H1 (cell line): ENCODE data around the gene COL1A1. TPM values are rescaled to one million over a fixed set of nuclear protein-coding genes. Genes with fewer than 3 reads are reported as not detected.

ENCODE experiments used
- CTCF ChIA-PET: fragments of 300-600 bp; sonication (Branson Sonifier 250); formaldehyde crosslinking; loops from one replicate; lab custom pipeline; 2021; ENCODE audit not compliant: partially characterized antibody; lab: Charles Lee
- POLR2A ChIA-PET: fragments of 300-600 bp; sonication (Branson Sonifier 250); formaldehyde crosslinking; loops from one replicate; lab custom pipeline; 2021; ENCODE audit warnings: inconsistent platforms; ENCODE audit not compliant: partially characterized antibody; lab: Charles Lee
- DNase-seq, 2 experiments: peaks; one replicate each; pipeline versions ENCODE4 v3.0.0 to v3.0.0-alpha.2; 2010 to 2022; ENCODE audit warnings: low spot score in 2 of 2, low read depth in 1 of 2, mixed read lengths in 1 of 2
- FAIRE-seq: peaks from 2 replicates; lab custom pipeline; 2011; peaks lifted over from hg19 to GRCh38; lab: Jason Lieb, UNC
- H2AFZ ChIP-seq: 2 replicates; pipeline ENCODE4 v1.8.1; 2012; ENCODE audit warnings: low read length, inconsistent platforms
- H2AK5ac ChIP-seq: 2 replicates; pipeline ENCODE4 v1.6.1; 2013; ENCODE audit warnings: low read depth, low read length
- H2BK120ac ChIP-seq: replicated peaks from 2 replicates; pipeline ENCODE3; 2013; ENCODE audit warnings: low read depth, low read length, inconsistent platforms
- H2BK12ac ChIP-seq: 2 replicates; pipeline ENCODE4 v1.6.1; 2013; ENCODE audit warnings: low read depth, low read length
- H2BK15ac ChIP-seq: 2 replicates; pipeline ENCODE4 v1.6.1; 2013; ENCODE audit warnings: low read length
- H2BK20ac ChIP-seq: 2 replicates; pipeline ENCODE4 v1.6.1; 2013; ENCODE audit warnings: low read length
- H2BK5ac ChIP-seq: 2 replicates; pipeline ENCODE4 v1.6.1; 2013; ENCODE audit warnings: low read depth, low read length
- H3K14ac ChIP-seq: 2 replicates; pipeline ENCODE4 v1.6.1; 2013; ENCODE audit warnings: inconsistent platforms; ENCODE audit not compliant: insufficient read length
- H3K18ac ChIP-seq: 2 replicates; pipeline ENCODE4 v1.6.1; 2013; ENCODE audit warnings: low read length; ENCODE audit errors: extremely low read depth
- H3K23ac ChIP-seq: 2 replicates; pipeline ENCODE4 v1.6.1; 2013; ENCODE audit warnings: inconsistent platforms; ENCODE audit not compliant: insufficient read length
- H3K23me2 ChIP-seq: 2 replicates; pipeline ENCODE4 v1.6.1; 2013; ENCODE audit warnings: low read depth, low read length
- H3K27ac ChIP-seq: 2 replicates; pipeline ENCODE4 v1.6.1; 2011; ENCODE audit warnings: low read depth, low read length, inconsistent platforms
- H3K27me3 ChIP-seq, 4 experiments: replicated peaks in 1 of 4; 1 replicate in 1 of 4; 2 replicates in 3 of 4; pipeline versions ENCODE4 v1.6.1 to v1.8.1; 2011 to 2013; ENCODE audit warnings: low read length in 3 of 4, mild to moderate bottlenecking in 3 of 4, inconsistent platforms in 2 of 4, mixed read lengths in 2 of 4, moderate library complexity in 1 of 4; ENCODE audit not compliant: control insufficient read depth in 3 of 4, insufficient read depth in 3 of 4; ENCODE audit errors: extremely low read depth in 1 of 4
- H3K36me3 ChIP-seq, 4 experiments: 2 replicates each; pipeline versions ENCODE4 v1.6.1 to v1.8.1; 2011 to 2013; ENCODE audit warnings: mild to moderate bottlenecking in 4 of 4, low read length in 3 of 4, moderate library complexity in 2 of 4, control low read depth in 1 of 4, inconsistent platforms in 1 of 4; ENCODE audit not compliant: insufficient read depth in 4 of 4, control insufficient read depth in 2 of 4
- H3K4ac ChIP-seq: replicated peaks from 2 replicates; pipeline ENCODE3; 2013; ENCODE audit warnings: low read length, low read depth, mixed read lengths, inconsistent platforms; ENCODE audit not compliant: insufficient read length
- H3K4me1 ChIP-seq, 4 experiments: replicated peaks in 1 of 4; 1 replicate in 1 of 4; 2 replicates in 3 of 4; pipeline versions ENCODE4 v1.6.1 to v1.8.1; 2011 to 2013; ENCODE audit warnings: low read length in 3 of 4, inconsistent platforms in 2 of 4, mixed read lengths in 1 of 4; ENCODE audit not compliant: insufficient read depth in 4 of 4, control insufficient read depth in 3 of 4
- H3K4me2 ChIP-seq, 2 experiments: 2 replicates each; pipeline versions ENCODE4 v1.6.1 to v1.8.1; 2011 to 2013; ENCODE audit warnings: low read depth in 2 of 2, low read length in 2 of 2, control low read depth in 1 of 2, inconsistent platforms in 1 of 2, mild to moderate bottlenecking in 1 of 2; ENCODE audit not compliant: insufficient read depth in 1 of 2
- H3K4me3 ChIP-seq, 4 experiments: fragments of 200-600, 300-600 bp in 1 of 4; sonication (generic), shearing (Covaris generic), sonication (Bioruptor Twin) in 1 of 4; 2 replicates each; pipeline versions ENCODE4 v1.5.1 to v1.8.1; 2011 to 2016; ENCODE audit warnings: low read length in 4 of 4, low read depth in 3 of 4, control low read depth in 2 of 4, inconsistent platforms in 2 of 4, mild to moderate bottlenecking in 2 of 4, mixed read lengths in 1 of 4, moderate library complexity in 1 of 4; ENCODE audit not compliant: insufficient read depth in 2 of 4; ENCODE audit errors: extremely low read depth in 1 of 4
- H3K56ac ChIP-seq: replicated peaks from 2 replicates; pipeline ENCODE3; 2013; ENCODE audit warnings: low read depth, mild to moderate bottlenecking, mixed read lengths, low read length, inconsistent platforms; ENCODE audit not compliant: insufficient read length
- H3K79me1 ChIP-seq: 2 replicates; pipeline ENCODE4 v1.6.1; 2013; ENCODE audit warnings: low read depth, low read length, control low read depth
- H3K79me2 ChIP-seq, 2 experiments: 2 replicates each; pipeline versions ENCODE4 v1.6.1 to v1.8.1; 2012 to 2013; ENCODE audit warnings: low read length in 2 of 2, mild to moderate bottlenecking in 2 of 2, inconsistent platforms in 1 of 2; ENCODE audit not compliant: insufficient read depth in 2 of 2, control insufficient read depth in 1 of 2
- H3K9ac ChIP-seq, 4 experiments: replicated peaks in 1 of 4; 1 replicate in 1 of 4; 2 replicates in 3 of 4; pipeline versions ENCODE4 v1.6.1 to v1.8.1; 2011 to 2013; ENCODE audit warnings: low read depth in 3 of 4, low read length in 3 of 4, control low read depth in 2 of 4, mild to moderate bottlenecking in 2 of 4, moderate library complexity in 2 of 4, inconsistent platforms in 1 of 4; ENCODE audit errors: extremely low read depth in 1 of 4
- H3K9me3 ChIP-seq, 2 experiments: 2 replicates each; pipeline versions ENCODE4 v1.6.1 to v1.8.1; 2012 to 2013; ENCODE audit warnings: mild to moderate bottlenecking in 2 of 2, moderate library complexity in 2 of 2, control low read depth in 1 of 2, inconsistent platforms in 1 of 2, low read depth in 1 of 2, low read length in 1 of 2, mixed read lengths in 1 of 2; ENCODE audit not compliant: insufficient read depth in 2 of 2
- H4K20me1 ChIP-seq, 2 experiments: replicated peaks in 1 of 2; 2 replicates each; pipeline versions ENCODE3 to v1.8.1; 2011 to 2013; ENCODE audit warnings: inconsistent platforms in 2 of 2, low read length in 2 of 2, mild to moderate bottlenecking in 1 of 2; ENCODE audit not compliant: insufficient read depth in 2 of 2, control insufficient read depth in 1 of 2
- H4K5ac ChIP-seq: 2 replicates; pipeline ENCODE4 v1.6.1; 2013; ENCODE audit warnings: low read length, low read depth, mixed read lengths, inconsistent platforms; ENCODE audit not compliant: insufficient read length
- H4K8ac ChIP-seq: 2 replicates; pipeline ENCODE4 v1.8.0; 2013; ENCODE audit warnings: mild to moderate bottlenecking, moderate library complexity, low read length, inconsistent platforms; ENCODE audit not compliant: insufficient read depth; ENCODE audit errors: extremely low read depth
- H4K91ac ChIP-seq: replicated peaks from 2 replicates; pipeline ENCODE3; 2013; ENCODE audit warnings: low read length, mixed read lengths, inconsistent platforms; ENCODE audit not compliant: insufficient read length
- CEBPB ChIP-seq: IDR thresholded peaks from 2 replicates; pipeline ENCODE4 v1.6.1; 2012; ENCODE audit warnings: low read depth, low read length
- HDAC6 ChIP-seq: IDR thresholded peaks from one replicate; pipeline ENCODE4 v1.7.1; 2012; ENCODE audit warnings: low read depth, mild to moderate bottlenecking, inconsistent platforms, low read length, moderate library complexity
- KDM1A ChIP-seq: fragments of 200-600, 300-600 bp; sonication (generic); IDR thresholded peaks from 2 replicates; pipeline ENCODE4 v1.7.1; 2016; ENCODE audit warnings: mild to moderate bottlenecking, low read length, borderline replicate concordance
- ZNF274 ChIP-seq: IDR thresholded peaks from 2 replicates; pipeline ENCODE4 v1.7.0; 2012; ENCODE audit warnings: low read length, borderline replicate concordance; ENCODE audit errors: extremely low read depth
- WGBS, 2 experiments: shearing (Covaris generic) in 1 of 2; methylation state at CpG; one replicate each; pipeline versions ENCODE4 v1.1.6 to v1.1.7; 2013 to 2015; ENCODE audit warnings: low lambda C conversion rate in 2 of 2, mixed read lengths in 2 of 2, inconsistent platforms in 1 of 2, low coverage in 1 of 2, missing lambda C conversion rate in 1 of 2; ENCODE audit not compliant: insufficient replicate concordance in 2 of 2, insufficient coverage in 1 of 2, insufficient read length in 1 of 2; ENCODE audit errors: extremely low coverage in 1 of 2, missing lambda C conversion rate in 1 of 2; 5-methylcytosine and 5-hydroxymethylcytosine counted together
- polyA plus RNA-seq, 7 experiments: library from polyadenylated mRNA; depleted of rRNA in 3 of 7; stranded (reverse) in 5 of 7; unstranded in 2 of 7; fragments of >200 nt in 5 of 7; fragments of 200-250 nt in 2 of 7; gene quantifications; 1 replicate in 5 of 7; 2 replicates in 1 of 7; 4 replicates in 1 of 7; pipeline versions ENCODE4 v1.2.1 to v1.2.3, GENCODE V29; 2011 to 2013; ENCODE audit warnings: missing spikeins in 2 of 7, mixed read lengths in 2 of 7
- total RNA-seq: library from RNA; stranded (reverse); fragmentation: NEBNext Ultra II Directional; extraction: Animal tissue kit (Norgen Biotek cat#: 25700); gene quantifications from 2 replicates; pipeline ENCODE4 v1.2.1, GENCODE V29; 2021
- TF ChIP-seq, protein P1 (sequence below), 3 experiments: IDR thresholded peaks; 1 replicate in 2 of 3; 2 replicates in 1 of 3; pipeline versions ENCODE4 v1.5.1 to v1.6.1; 2011; ENCODE audit warnings: low read length in 3 of 3, mild to moderate bottlenecking in 3 of 3, inconsistent platforms in 2 of 3, low read depth in 1 of 3, moderate library complexity in 1 of 3; ENCODE audit not compliant: insufficient read depth in 1 of 3; ENCODE audit errors: control extremely low read depth in 1 of 3

Gene COL1A1
- total and polyA plus RNA-seq, 2 of the 8 experiments (the other 6 are each of a cell fraction or from before 2014, with no cell fraction given): 14.1 to 80.4 TPM

DNA sequence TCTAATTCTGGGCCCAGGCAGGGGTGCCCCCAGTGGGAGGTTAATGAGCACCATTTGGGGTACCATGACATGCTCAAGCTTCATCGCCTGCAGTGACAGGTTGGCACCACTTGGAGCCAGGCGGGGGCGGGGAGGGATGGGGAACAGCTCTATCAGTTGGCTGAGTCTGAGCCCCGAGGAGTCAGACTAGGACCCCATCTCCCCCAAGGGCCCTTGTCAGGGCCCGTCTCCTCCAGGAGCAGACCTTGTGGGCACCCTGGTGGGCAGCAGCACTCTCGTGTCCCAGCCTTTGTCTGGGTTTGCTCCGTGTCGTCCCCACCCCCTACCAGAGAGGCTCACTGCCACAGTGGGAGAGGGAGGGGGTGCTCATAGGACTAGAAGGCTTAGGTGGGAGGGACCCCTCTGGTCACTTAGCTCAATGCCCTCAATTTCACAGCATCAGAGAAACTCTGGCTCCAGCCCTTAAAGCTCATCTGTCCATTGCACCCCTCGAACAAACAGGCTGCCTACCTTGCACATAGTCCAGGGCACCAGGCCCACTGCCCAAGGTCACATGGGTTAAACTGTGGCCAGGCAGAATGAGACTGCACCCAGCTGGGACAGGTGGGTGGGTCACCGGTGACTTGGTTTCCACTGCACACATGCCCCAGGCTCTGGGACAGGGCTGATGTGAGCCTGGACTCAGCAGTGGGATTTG is 55.1 kb downstream of the COL1A1 start:
- no peak overlapping the region for H2BK120ac ChIP-seq
- peaks cover 0 to 6% (median 0%) of the 10 kb centered on the region in 4 experiments; a peak in 1 of 8 replicates for H3K36me3 ChIP-seq
- ChIA-PET POLR2A (interaction anchor here (0.9 to 2.6 kb wide), 4 partner anchors 10 to 200 kb away, joined by 3 to 9 read pairs (median 4); partner anchors contain the start of gene XYLT2), CTCF (interaction anchor here (0.6 to 21.6 kb wide), 19 partner anchors 3 to 185 kb away, joined by 3 to 299 read pairs (median 7); partner anchors contain the start of genes ITGA3, PDK2, PPP1R9B and SAMD14)
- 0 out of 2 replicates have a peak overlapping the region, but pooled peaks have one; percentile 27 for H2BK20ac ChIP-seq
- peaks cover 9 to 16% of the 10 kb centered on the region in 2 experiments for H4K20me1 ChIP-seq
- H3K18ac ChIP-seq: no peak overlapping the region
- no peak overlapping the region for H3K27ac ChIP-seq
- H3K14ac ChIP-seq: no peak overlapping the region
- no peak overlapping the region for H3K4me3 ChIP-seq
- H3K23ac ChIP-seq: no peak overlapping the region
- peaks cover 8% of the 10 kb centered on the region for H3K79me1 ChIP-seq
- no peak overlapping the region for H4K5ac ChIP-seq
- no peaks in the 10 kb centered on the region; a peak in 1 of 4 replicates for H3K79me2 ChIP-seq
- no peak overlapping the region for H2BK5ac ChIP-seq
- H2AK5ac ChIP-seq: peak overlapping the region; percentile 1; the same call in 1 of the 2 replicates
- FAIRE-seq: no peak
- no peak overlapping the region; a peak in 1 of 4 replicates for H3K4me2 ChIP-seq
- 80% methylated on average over 10 of the region's 10 CpGs; no CpG with 5 or more reads in 1 of the 2 experiments for WGBS, 2 experiments
- H2BK12ac ChIP-seq: 0 out of 2 replicates have a peak overlapping the region, but pooled peaks have one; percentile 75
- H3K23me2 ChIP-seq: peaks cover 24% of the 10 kb centered on the region
- H4K91ac ChIP-seq: peak overlapping the region; percentile 25
- no peak overlapping the region for H2AFZ ChIP-seq
- peak overlapping the region; percentile 31 for H4K8ac ChIP-seq
- peaks cover 2 to 17% (median 15%) of the 10 kb centered on the region in 4 experiments; a peak in 6 of 7 replicates for H3K27me3 ChIP-seq
- H3K4ac ChIP-seq: no peak overlapping the region
- no peak overlapping the region for H3K9ac ChIP-seq
- peaks cover 0 to 28% (median 13%) of the 10 kb centered on the region in 4 experiments; a peak in 6 of 7 replicates for H3K4me1 ChIP-seq
- TF ChIP-seq CEBPB (no peak), KDM1A (no peak), ZNF274 (no peak), HDAC6 (no peak)
- TF ChIP-seq, protein P1, sequence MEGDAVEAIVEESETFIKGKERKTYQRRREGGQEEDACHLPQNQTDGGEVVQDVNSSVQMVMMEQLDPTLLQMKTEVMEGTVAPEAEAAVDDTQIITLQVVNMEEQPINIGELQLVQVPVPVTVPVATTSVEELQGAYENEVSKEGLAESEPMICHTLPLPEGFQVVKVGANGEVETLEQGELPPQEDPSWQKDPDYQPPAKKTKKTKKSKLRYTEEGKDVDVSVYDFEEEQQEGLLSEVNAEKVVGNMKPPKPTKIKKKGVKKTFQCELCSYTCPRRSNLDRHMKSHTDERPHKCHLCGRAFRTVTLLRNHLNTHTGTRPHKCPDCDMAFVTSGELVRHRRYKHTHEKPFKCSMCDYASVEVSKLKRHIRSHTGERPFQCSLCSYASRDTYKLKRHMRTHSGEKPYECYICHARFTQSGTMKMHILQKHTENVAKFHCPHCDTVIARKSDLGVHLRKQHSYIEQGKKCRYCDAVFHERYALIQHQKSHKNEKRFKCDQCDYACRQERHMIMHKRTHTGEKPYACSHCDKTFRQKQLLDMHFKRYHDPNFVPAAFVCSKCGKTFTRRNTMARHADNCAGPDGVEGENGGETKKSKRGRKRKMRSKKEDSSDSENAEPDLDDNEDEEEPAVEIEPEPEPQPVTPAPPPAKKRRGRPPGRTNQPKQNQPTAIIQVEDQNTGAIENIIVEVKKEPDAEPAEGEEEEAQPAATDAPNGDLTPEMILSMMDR (IDR thresholded peaks at IDR 0.05; ENCODE audit: control extremely low read depth in 1 of 3, insufficient read depth in 1 of 3, low read depth in 1 of 3, low read length in 3 of 3): peak in 2 of 3 experiments; percentile 4 to 6; a peak in 1 of 4 replicates
- no peaks in the 10 kb centered on the region for H3K9me3 ChIP-seq
- no peak overlapping the region for H2BK15ac ChIP-seq
- H3K56ac ChIP-seq: no peak overlapping the region
- no peak for DNase-seq
